HL-60 (cell line): Measurements from ENCODE around the gene SORCS2.

ENCODE experiments used
- DNase-seq, 2 experiments: peaks; one replicate each; pipeline ENCODE4 v3.0.0-alpha.2; 2010 to 2020; ENCODE audit warnings: low read depth in 1 of 2, low spot score in 1 of 2
- H3K27ac ChIP-seq: fragments of 250-450 bp; sonication (Bioruptor Pico); replicated peaks from 2 replicates; pipeline ENCODE4 v1.5.1; 2020; ENCODE audit warnings: mild to moderate bottlenecking, moderate library complexity
- H3K27me3 ChIP-seq: fragments of 250-450 bp; sonication (Bioruptor Pico); 2 replicates; pipeline ENCODE4 v1.5.1; 2021; ENCODE audit warnings: mild to moderate bottlenecking, moderate library complexity; ENCODE audit not compliant: insufficient read depth, poor library complexity, severe bottlenecking
- H3K4me3 ChIP-seq: replicated peaks from 2 replicates; pipeline ENCODE4 v1.5.1; 2011; ENCODE audit warnings: mild to moderate bottlenecking, control low read depth, low read length; ENCODE audit not compliant: insufficient read depth
- GABPA ChIP-seq: IDR thresholded peaks from 2 replicates; pipeline ENCODE4 v1.6.1; 2012; ENCODE audit warnings: low read depth
- POLR2AphosphoS5 ChIP-seq: IDR thresholded peaks from 2 replicates; pipeline ENCODE4 v1.6.1; 2012; ENCODE audit warnings: low read depth
- SPI1 ChIP-seq: IDR thresholded peaks from 2 replicates; pipeline ENCODE4 v1.6.1; 2012; ENCODE audit warnings: low read depth, mild to moderate bottlenecking, borderline replicate concordance
- TF ChIP-seq, protein P1 (sequence below): IDR thresholded peaks from one replicate; pipeline ENCODE4 v1.5.1; 2011; ENCODE audit warnings: low read length, control low read depth, inconsistent platforms; ENCODE audit not compliant: insufficient read depth
- TF ChIP-seq, protein P2 (sequence below): IDR thresholded peaks from 2 replicates; pipeline ENCODE4 v1.6.1; 2012; ENCODE audit warnings: low read depth; ENCODE audit not compliant: insufficient replicate concordance

The SORCS2 gene

DNA sequence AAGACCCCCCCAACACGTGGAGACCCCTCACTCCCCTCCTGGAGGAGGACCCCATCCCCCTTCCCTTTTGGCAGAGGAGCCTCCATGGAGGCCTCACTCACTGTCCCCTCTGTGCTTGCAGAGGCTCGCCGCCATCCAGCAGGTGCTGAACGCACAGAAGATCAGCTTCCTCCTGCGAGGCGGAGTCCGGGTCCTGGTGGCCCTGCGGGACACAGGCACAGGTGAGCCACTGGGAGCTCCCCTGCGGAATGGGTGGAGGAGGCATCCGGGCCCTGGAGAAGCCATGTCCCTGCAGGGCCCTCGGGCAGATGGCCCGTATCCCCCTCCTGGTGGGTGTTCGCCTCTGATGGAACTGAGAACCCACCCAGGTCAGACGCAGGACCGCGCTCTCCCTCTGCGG, 540.9 kb downstream of the SORCS2 start:
- Histone ChIP-seq H3K27me3 (no peaks in the 10 kb centered on the region), H3K27ac (no peak overlapping the region), H3K4me3 (no peak overlapping the region)
- TF ChIP-seq, protein P1, sequence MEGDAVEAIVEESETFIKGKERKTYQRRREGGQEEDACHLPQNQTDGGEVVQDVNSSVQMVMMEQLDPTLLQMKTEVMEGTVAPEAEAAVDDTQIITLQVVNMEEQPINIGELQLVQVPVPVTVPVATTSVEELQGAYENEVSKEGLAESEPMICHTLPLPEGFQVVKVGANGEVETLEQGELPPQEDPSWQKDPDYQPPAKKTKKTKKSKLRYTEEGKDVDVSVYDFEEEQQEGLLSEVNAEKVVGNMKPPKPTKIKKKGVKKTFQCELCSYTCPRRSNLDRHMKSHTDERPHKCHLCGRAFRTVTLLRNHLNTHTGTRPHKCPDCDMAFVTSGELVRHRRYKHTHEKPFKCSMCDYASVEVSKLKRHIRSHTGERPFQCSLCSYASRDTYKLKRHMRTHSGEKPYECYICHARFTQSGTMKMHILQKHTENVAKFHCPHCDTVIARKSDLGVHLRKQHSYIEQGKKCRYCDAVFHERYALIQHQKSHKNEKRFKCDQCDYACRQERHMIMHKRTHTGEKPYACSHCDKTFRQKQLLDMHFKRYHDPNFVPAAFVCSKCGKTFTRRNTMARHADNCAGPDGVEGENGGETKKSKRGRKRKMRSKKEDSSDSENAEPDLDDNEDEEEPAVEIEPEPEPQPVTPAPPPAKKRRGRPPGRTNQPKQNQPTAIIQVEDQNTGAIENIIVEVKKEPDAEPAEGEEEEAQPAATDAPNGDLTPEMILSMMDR: no peak
- no peak for TF ChIP-seq SPI1
- TF ChIP-seq, protein P2, sequence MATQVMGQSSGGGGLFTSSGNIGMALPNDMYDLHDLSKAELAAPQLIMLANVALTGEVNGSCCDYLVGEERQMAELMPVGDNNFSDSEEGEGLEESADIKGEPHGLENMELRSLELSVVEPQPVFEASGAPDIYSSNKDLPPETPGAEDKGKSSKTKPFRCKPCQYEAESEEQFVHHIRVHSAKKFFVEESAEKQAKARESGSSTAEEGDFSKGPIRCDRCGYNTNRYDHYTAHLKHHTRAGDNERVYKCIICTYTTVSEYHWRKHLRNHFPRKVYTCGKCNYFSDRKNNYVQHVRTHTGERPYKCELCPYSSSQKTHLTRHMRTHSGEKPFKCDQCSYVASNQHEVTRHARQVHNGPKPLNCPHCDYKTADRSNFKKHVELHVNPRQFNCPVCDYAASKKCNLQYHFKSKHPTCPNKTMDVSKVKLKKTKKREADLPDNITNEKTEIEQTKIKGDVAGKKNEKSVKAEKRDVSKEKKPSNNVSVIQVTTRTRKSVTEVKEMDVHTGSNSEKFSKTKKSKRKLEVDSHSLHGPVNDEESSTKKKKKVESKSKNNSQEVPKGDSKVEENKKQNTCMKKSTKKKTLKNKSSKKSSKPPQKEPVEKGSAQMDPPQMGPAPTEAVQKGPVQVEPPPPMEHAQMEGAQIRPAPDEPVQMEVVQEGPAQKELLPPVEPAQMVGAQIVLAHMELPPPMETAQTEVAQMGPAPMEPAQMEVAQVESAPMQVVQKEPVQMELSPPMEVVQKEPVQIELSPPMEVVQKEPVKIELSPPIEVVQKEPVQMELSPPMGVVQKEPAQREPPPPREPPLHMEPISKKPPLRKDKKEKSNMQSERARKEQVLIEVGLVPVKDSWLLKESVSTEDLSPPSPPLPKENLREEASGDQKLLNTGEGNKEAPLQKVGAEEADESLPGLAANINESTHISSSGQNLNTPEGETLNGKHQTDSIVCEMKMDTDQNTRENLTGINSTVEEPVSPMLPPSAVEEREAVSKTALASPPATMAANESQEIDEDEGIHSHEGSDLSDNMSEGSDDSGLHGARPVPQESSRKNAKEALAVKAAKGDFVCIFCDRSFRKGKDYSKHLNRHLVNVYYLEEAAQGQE: no peak
- TF ChIP-seq POLR2AphosphoS5: no peak
- no peak for TF ChIP-seq GABPA
- DNase-seq: no peak

DNA sequence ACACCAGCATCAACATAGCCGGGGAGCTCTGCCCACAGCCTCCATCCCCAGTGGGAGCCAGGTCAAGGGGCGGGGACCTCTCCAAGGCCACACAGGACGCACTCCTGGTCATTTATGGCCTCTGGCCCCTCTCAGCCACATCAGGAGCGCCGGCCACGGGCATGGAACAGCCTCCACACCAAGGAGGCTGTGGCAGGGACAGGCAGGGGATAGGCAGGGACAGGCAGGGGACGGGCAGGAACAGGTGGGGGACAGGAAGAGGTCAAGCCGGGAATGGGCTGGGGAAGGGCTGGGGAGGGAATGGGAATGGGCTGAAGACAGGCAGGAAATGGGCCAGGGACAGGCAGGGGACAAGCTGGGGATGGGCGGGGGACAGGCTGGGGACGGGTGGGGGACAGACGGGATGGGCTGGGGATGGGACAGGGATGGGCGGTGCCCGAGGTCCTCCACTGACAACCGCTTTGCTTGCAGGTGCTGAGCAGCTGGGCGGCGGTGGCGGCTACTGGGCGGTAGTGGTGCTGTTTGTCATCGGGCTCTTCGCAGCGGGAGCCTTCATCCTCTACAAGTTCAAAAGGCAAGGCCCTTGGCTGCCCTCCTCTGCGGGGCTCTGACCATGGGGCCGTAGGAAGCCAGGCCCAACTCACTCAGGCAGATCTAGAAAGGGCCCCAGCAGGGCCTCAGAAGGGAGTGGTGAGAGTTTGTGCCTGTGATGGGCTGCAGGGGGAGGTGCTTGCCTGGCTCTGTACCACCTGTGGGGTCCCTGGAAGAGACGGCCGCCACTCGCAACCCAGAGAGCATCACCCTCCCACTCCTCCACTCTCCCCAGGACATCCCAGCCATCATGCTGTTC, 541.7 kb downstream of the SORCS2 start:
- no peak for DNase-seq
- TF ChIP-seq, protein P1: no peak
- TF ChIP-seq GABPA: no peak
- no peak for TF ChIP-seq SPI1
- TF ChIP-seq POLR2AphosphoS5: no peak
- TF ChIP-seq, protein P2: no peak
- no peak overlapping the region for H3K27ac ChIP-seq
- H3K4me3 ChIP-seq: no peak overlapping the region
- no peaks in the 10 kb centered on the region for H3K27me3 ChIP-seq

DNA sequence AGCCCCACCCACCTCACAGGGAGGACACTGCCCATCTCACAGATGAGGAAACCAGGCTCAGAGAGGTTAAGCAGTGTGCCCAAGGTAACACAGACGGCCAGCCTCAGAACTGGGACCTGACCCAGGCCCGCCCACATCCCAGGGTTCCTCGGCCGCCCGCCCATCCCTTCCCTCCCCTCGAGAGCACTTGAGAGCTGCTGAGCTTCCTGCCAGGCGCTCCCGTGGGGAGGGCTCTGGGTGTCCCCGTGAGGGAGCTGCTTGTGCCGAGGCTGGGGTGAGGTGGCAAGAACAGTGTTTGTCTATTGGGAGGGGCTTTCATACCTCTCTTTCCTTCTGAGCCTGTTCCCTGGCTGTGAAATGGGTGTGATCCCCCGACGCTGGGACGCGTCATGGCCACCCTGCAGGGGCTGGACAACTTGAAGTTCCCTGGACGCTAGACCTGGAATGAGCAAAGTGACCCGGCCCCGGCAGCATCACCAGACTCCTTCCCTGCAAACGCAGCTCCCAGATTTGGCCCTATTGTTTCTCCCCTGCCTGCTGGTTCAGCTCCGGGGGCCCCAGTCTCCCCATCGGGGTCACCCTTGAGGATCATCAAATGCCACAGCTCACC, 542.4 kb downstream of the SORCS2 start:
- no peaks in the 10 kb centered on the region for H3K27me3 ChIP-seq
- H3K4me3 ChIP-seq: no peak overlapping the region
- TF ChIP-seq SPI1 (no peak), POLR2AphosphoS5 (no peak), GABPA (no peak)
- TF ChIP-seq, protein P2: no peak
- TF ChIP-seq, protein P1: no peak
- no peak overlapping the region for H3K27ac ChIP-seq
- DNase-seq: no peak
